SK-N-SH treated with all-trans-retinoic acid at 6 μM for 48 hours (cell line): ENCODE results near the gene GRK4.

Experiments used
- OSR1 ChIP-seq: fragments of 250-450 bp; sonication (Bioruptor Pico); IDR thresholded peaks from 2 replicates; pipeline ENCODE4 v1.8.0; 2022; ENCODE audit warnings: moderate library complexity, mild to moderate bottlenecking, inconsistent platforms
- PATZ1 ChIP-seq: fragments of 250-450 bp; sonication (Bioruptor Pico); IDR thresholded peaks from 2 replicates; pipeline ENCODE4 v1.8.0; 2020; ENCODE audit warnings: mild to moderate bottlenecking, moderate library complexity, borderline replicate concordance
- POU6F1 ChIP-seq: fragments of 250-450 bp; sonication (Bioruptor Pico); IDR thresholded peaks from 2 replicates; pipeline ENCODE4 v1.8.0; 2021; ENCODE audit warnings: low read depth, mild to moderate bottlenecking, moderate library complexity, borderline replicate concordance
- ZC3H10 ChIP-seq: fragments of 250-450 bp; sonication (Bioruptor Pico); IDR thresholded peaks from 2 replicates; pipeline ENCODE4 v1.5.1; 2021; ENCODE audit warnings: mild to moderate bottlenecking, moderate library complexity
- ZFP3 ChIP-seq: fragments of 250-450 bp; sonication (Bioruptor Pico); IDR thresholded peaks from 2 replicates; pipeline ENCODE4 v1.5.0; 2020; ENCODE audit warnings: mild to moderate bottlenecking, moderate library complexity
- ZNF70 ChIP-seq: fragments of 450-650 bp; formaldehyde crosslinking; IDR thresholded peaks from 2 replicates; pipeline ENCODE4 v1.5.0; 2020; ENCODE audit warnings: mild to moderate bottlenecking, moderate library complexity
- ZNF8 ChIP-seq: fragments of 450-650 bp; formaldehyde crosslinking; IDR thresholded peaks from 2 replicates; pipeline ENCODE4 v1.5.0; 2020; ENCODE audit warnings: mild to moderate bottlenecking, moderate library complexity

GRCh38 chr4:3067473-3068001 is 104.2 kb downstream of the GRK4 start:
- no peak for TF ChIP-seq OSR1 (CRISPR knock-in tag)
- no peak for TF ChIP-seq ZC3H10 (CRISPR knock-in tag)
- no peak for TF ChIP-seq ZFP3
- TF ChIP-seq POU6F1 (CRISPR knock-in tag): no peak
- TF ChIP-seq PATZ1 (CRISPR knock-in tag): no peak
- no peak for TF ChIP-seq ZNF70 (CRISPR knock-in tag)
- TF ChIP-seq ZNF8: no peak
